Smooth muscle cell (in vitro differentiated cells): ENCODE measurements around the gene LENG1. TPM values are rescaled to one million over a fixed set of nuclear protein-coding genes. Genes with fewer than 3 reads are reported as not detected.
"Not testable (repeated sequence)": the region's sequence is repeated elsewhere in the genome, so short reads cannot be mapped to it uniquely, and the experiment has no call there.

Experiments
- DNase-seq: peaks from one replicate; lab custom pipeline; 2025; ENCODE audit not compliant: unreplicated experiment; lab: John Stamatoyannopoulos, UW
- H2AFZ ChIP-seq: fragments of 200-600 bp; sonication (generic); 2 replicates; pipeline ENCODE4 v1.6.0; 2016; ENCODE audit warnings: antibody characterized with exemption, low read depth, mild to moderate bottlenecking
- H3F3A ChIP-seq: fragments of 200-600 bp; sonication (generic); 2 replicates; pipeline ENCODE4 v1.6.0; 2017; ENCODE audit warnings: antibody characterized with exemption, low read depth
- H3K27ac ChIP-seq: fragments of 200-600 bp; sonication (generic); 2 replicates; pipeline ENCODE4 v1.5.1; 2016; ENCODE audit warnings: low read depth, mild to moderate bottlenecking
- H3K27me3 ChIP-seq: fragments of 200-600 bp; sonication (generic); 2 replicates; pipeline ENCODE4 v1.6.1; 2016; ENCODE audit warnings: low read depth, mild to moderate bottlenecking
- H3K36me3 ChIP-seq: fragments of 200-600 bp; sonication (generic); 2 replicates; pipeline ENCODE4 v1.5.1; 2016; ENCODE audit warnings: low read depth
- H3K4me1 ChIP-seq: fragments of 200-600 bp; sonication (generic); 2 replicates; pipeline ENCODE4 v1.5.1; 2016; ENCODE audit warnings: low read depth
- H3K4me2 ChIP-seq: fragments of 200-600 bp; sonication (generic); 2 replicates; pipeline ENCODE4 v1.6.0; 2016; ENCODE audit warnings: mild to moderate bottlenecking
- H3K4me3 ChIP-seq: fragments of 200-600 bp; sonication (generic); 2 replicates; pipeline ENCODE4 v1.5.1; 2016; ENCODE audit warnings: mild to moderate bottlenecking
- H3K79me2 ChIP-seq: fragments of 200-600 bp; sonication (generic); 2 replicates; pipeline ENCODE4 v1.6.0; 2016; ENCODE audit warnings: low read depth, mild to moderate bottlenecking
- H3K9ac ChIP-seq: fragments of 200-600 bp; sonication (generic); 2 replicates; pipeline ENCODE4 v1.6.0; 2016; ENCODE audit warnings: low read depth
- H3K9me3 ChIP-seq: fragments of 200-600 bp; sonication (generic); replicated peaks from 2 replicates; pipeline ENCODE4 v1.5.1; 2016; ENCODE audit warnings: low read depth
- H4K20me1 ChIP-seq: fragments of 200-600 bp; sonication (generic); 2 replicates; pipeline ENCODE4 v1.6.0; 2016; ENCODE audit warnings: low read depth
- CTCF ChIP-seq: fragments of 200-600 bp; sonication (generic); IDR thresholded peaks from 2 replicates; pipeline ENCODE4 v1.5.1; 2017; ENCODE audit warnings: borderline replicate concordance, mild to moderate bottlenecking, antibody characterized with exemption; ENCODE audit not compliant: insufficient read depth, poor library complexity, severe bottlenecking
- WGBS: methylation state at CpG from one replicate; pipeline ENCODE4 v1.1.7; 2016; ENCODE audit warnings: low lambda C conversion rate; 5-methylcytosine and 5-hydroxymethylcytosine counted together
- polyA plus RNA-seq: library from polyadenylated mRNA; unstranded; fragments of >200 nt; fragmentation: Nextera tagmentation; extraction: Ambion mirVana; gene quantifications from 2 replicates; pipeline ENCODE4 v1.2.1, GENCODE V29; 2016
- total RNA-seq: library from RNA; depleted of rRNA; stranded (reverse); fragments of >200 nt; gene quantifications from 2 replicates; pipeline ENCODE4 v1.2.3, GENCODE V29; 2014

The LENG1 gene
- total and polyA plus RNA-seq, 2 experiments from 2014 or later, result 10.9 to 14.1 TPM

DNA sequence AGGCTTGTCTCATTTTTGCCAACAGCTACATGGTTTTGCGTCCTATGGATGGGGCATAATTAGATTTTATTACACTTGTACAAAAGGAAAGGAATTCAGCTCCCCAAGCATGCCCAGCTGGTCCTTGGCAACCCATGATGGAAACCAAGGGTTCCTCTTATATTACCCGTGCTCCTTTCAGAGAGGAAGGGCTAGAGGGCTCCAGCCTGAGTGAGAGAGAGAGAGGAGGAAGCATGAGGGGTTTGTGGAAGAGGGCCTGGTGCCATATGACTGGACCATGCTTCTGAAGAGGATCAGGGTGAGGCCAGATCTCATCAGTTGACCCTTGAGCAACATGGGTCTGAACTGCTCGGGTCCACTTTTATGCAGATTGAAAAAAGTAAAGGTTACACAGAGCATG lies 37.6 kb upstream of the LENG1 start:
- H3K36me3 ChIP-seq, result no peaks in the 10 kb centered on the region
- DNase-seq, result no peak
- H3K4me3 ChIP-seq, result no peak overlapping the region
- H3K9me3 ChIP-seq, result no peaks in the 10 kb centered on the region
- no peaks in the 10 kb centered on the region for H3K27me3 ChIP-seq
- H3K27ac ChIP-seq, result no peak overlapping the region
- H3K4me2 ChIP-seq, result no peak overlapping the region
- no peak for TF ChIP-seq CTCF
- H3F3A ChIP-seq, result peaks cover 22% of the 10 kb centered on the region
- peaks cover 11% of the 10 kb centered on the region for H4K20me1 ChIP-seq
- H2AFZ ChIP-seq, result no peak overlapping the region
- peaks cover 32% of the 10 kb centered on the region for H3K79me2 ChIP-seq
- H3K4me1 ChIP-seq, result peaks cover 9% of the 10 kb centered on the region
- 87% methylated on average over 3 of the region's 3 CpGs for WGBS
- H3K9ac ChIP-seq, result no peak overlapping the region

GRCh38 chr19:54196536-54196935 lies 37.0 kb upstream of the LENG1 start:
- WGBS, result 96% methylated on average over 7 of the region's 7 CpGs
- TF ChIP-seq CTCF, result no peak
- no peaks in the 10 kb centered on the region for H3K36me3 ChIP-seq
- no peak overlapping the region for H3K9ac ChIP-seq
- no peak overlapping the region for H3K4me3 ChIP-seq
- no peak overlapping the region for H3K27ac ChIP-seq
- H3K79me2 ChIP-seq, result peaks cover 26% of the 10 kb centered on the region
- H3K4me2 ChIP-seq, result no peak overlapping the region
- H3F3A ChIP-seq, result peaks cover 18% of the 10 kb centered on the region
- peaks cover 6% of the 10 kb centered on the region for H4K20me1 ChIP-seq
- no peak overlapping the region for H2AFZ ChIP-seq
- no peaks in the 10 kb centered on the region for H3K27me3 ChIP-seq
- no peaks in the 10 kb centered on the region for H3K9me3 ChIP-seq
- H3K4me1 ChIP-seq, result peaks cover 3% of the 10 kb centered on the region
- DNase-seq, result no peak

GRCh38 chr19:54194463-54194862 lies 34.9 kb upstream of the LENG1 start:
- not testable (repeated sequence) for H3K27me3 ChIP-seq, H4K20me1 ChIP-seq, H3K9me3 ChIP-seq, H3K36me3 ChIP-seq, H3K4me2 ChIP-seq, H3K4me3 ChIP-seq, H2AFZ ChIP-seq, H3K27ac ChIP-seq, DNase-seq, H3K9ac ChIP-seq, H3K4me1 ChIP-seq
- WGBS, result 97% methylated on average over 12 of the region's 12 CpGs
- Histone ChIP-seq H3F3A (peaks cover 16% of the 10 kb centered on the region), H3K79me2 (peaks cover 18% of the 10 kb centered on the region)

- no peak for TF ChIP-seq CTCF
- DNase-seq, result no peak
- Histone ChIP-seq H3K9me3 (no peaks in the 10 kb centered on the region), H3K27ac (no peak overlapping the region), H3K9ac (no peak overlapping the region), H3K27me3 (no peaks in the 10 kb centered on the region), H4K20me1 (peaks cover 4% of the 10 kb centered on the region), H3F3A (peaks cover 11% of the 10 kb centered on the region), H3K4me1 (peaks cover 5% of the 10 kb centered on the region), H3K36me3 (no peaks in the 10 kb centered on the region), H2AFZ (no peak overlapping the region), H3K4me2 (no peak overlapping the region), H3K4me3 (no peak overlapping the region), H3K79me2 (peaks cover 25% of the 10 kb centered on the region)
- 97% methylated on average over 11 of the region's 11 CpGs for WGBS
These were observed 33.5 kb upstream of the LENG1 start for GRCh38 chr19:54193011-54193410.
